Spleen (tissue), 11 donors: Measurements from ENCODE around the gene NOD2. TPM values are rescaled to one million over a fixed set of nuclear protein-coding genes. Genes with fewer than 3 reads are reported as not detected.

ENCODE experiments used
- DNase-seq: peaks from one replicate; pipeline ENCODE4 v3.0.0-alpha.2; 2020
- H3K27ac ChIP-seq, 8 donors: fragments of 200-600 bp; sonication (generic) in 7 of 8; 1 replicate in 4 of 8; 2 replicates in 4 of 8; pipeline versions ENCODE4 v1.5.0 to v1.8.0; 2016 to 2021; ENCODE audit warnings: inconsistent platforms in 4 of 8, mild to moderate bottlenecking in 4 of 8, moderate library complexity in 1 of 8
- H3K27me3 ChIP-seq, 7 donors: fragments of 200-600 bp; sonication (generic) in 6 of 7; replicated peaks in 1 of 7; 1 replicate in 4 of 7; 2 replicates in 3 of 7; pipeline versions ENCODE4 v1.5.0 to v1.8.0; 2016 to 2021; ENCODE audit warnings: inconsistent platforms in 3 of 7, mild to moderate bottlenecking in 1 of 7
- H3K36me3 ChIP-seq, 6 donors: fragments of 200-600 bp; sonication (generic) in 5 of 6; 1 replicate in 4 of 6; 2 replicates in 2 of 6; pipeline versions ENCODE4 v1.5.0 to v1.8.0; 2016 to 2021; ENCODE audit warnings: inconsistent platforms in 2 of 6
- H3K4me1 ChIP-seq, 6 donors: fragments of 200-600 bp; sonication (generic) in 5 of 6; 1 replicate in 3 of 6; 2 replicates in 3 of 6; pipeline versions ENCODE4 v1.5.0 to v1.8.0; 2016 to 2021; ENCODE audit warnings: inconsistent platforms in 3 of 6
- H3K4me3 ChIP-seq, 8 donors: fragments of 200-600 bp; sonication (generic) in 7 of 8; 1 replicate in 4 of 8; 2 replicates in 4 of 8; pipeline versions ENCODE4 v1.5.0 to v1.8.0; 2016 to 2021; ENCODE audit warnings: inconsistent platforms in 4 of 8, mild to moderate bottlenecking in 4 of 8, moderate library complexity in 2 of 8
- H3K9me3 ChIP-seq, 8 donors: fragments of 200-600 bp; sonication (generic) in 7 of 8; 1 replicate in 4 of 8; 2 replicates in 4 of 8; pipeline versions ENCODE4 v1.5.0 to v1.8.0; 2016 to 2021; ENCODE audit warnings: inconsistent platforms in 4 of 8
- CTCF ChIP-seq, 11 experiments: fragments of 200-600 bp in 7 of 11; fragments of 450-650 bp in 4 of 11; sonication (generic) in 4 of 11; IDR thresholded peaks in 8 of 11; conservative IDR thresholded peaks in 3 of 11; 1 replicate in 7 of 11; 2 replicates in 4 of 11; pipeline versions ENCODE4 v1.4.0 to v1.8.0; 2016 to 2021; ENCODE audit warnings: antibody characterized with exemption in 11 of 11, inconsistent platforms in 4 of 11, mild to moderate bottlenecking in 1 of 11
- POLR2A ChIP-seq, 3 donors: fragments of 450-650 bp; IDR thresholded peaks; one replicate each; pipeline ENCODE4 v1.5.1; 2017; ENCODE audit warnings: antibody characterized with exemption in 3 of 3, mild to moderate bottlenecking in 1 of 3
- POLR2AphosphoS5 ChIP-seq, 3 donors: sonication (generic); formaldehyde crosslinking; IDR thresholded peaks; one replicate each; pipeline ENCODE4 v1.5.1; 2017; ENCODE audit warnings: antibody characterized with exemption in 3 of 3
- WGBS, 5 donors: extraction: QIAGEN DNeasy Blood & Tissue Kit in 3 of 5; methylation state at CpG; one replicate each; pipeline versions ENCODE4 v1.1.5 to v1.1.7; 2013 to 2018; 5-methylcytosine and 5-hydroxymethylcytosine counted together
- intact Hi-C: fragments of 100-400 bp; cut with DNase I; formaldehyde crosslinking; loops from one replicate; pipeline ENCODE4 v1.15.0; 2023; ENCODE audit warnings: low total_unique reads
- polyA plus RNA-seq, 3 donors: library from polyadenylated mRNA; stranded (reverse); fragments of 200-250 nt; gene quantifications; one replicate each; pipeline ENCODE4 v1.2.1, GENCODE V29; 2013
- total RNA-seq, 7 donors: library from RNA; depleted of rRNA in 3 of 7; stranded (reverse); fragments of >200 nt in 3 of 7; fragmentation: NEBNext Ultra II Directional in 4 of 7; extraction: Animal tissue kit (Norgen Biotek cat#: 25700) in 4 of 7; gene quantifications; one replicate each; pipeline versions ENCODE4 v1.1.0 to v1.2.1, GENCODE V29; 2016 to 2021
- donor health status: healthy with polysubstance abuse.
- donor health status: DM: no; HTN: no; CAD: no; lungs with moderate emphysema.
- donor health status: DM: no; HTN: no; CAD: no.
- donor health status: Bipolar disorder and iron deficiency.
- donor health status: healthy.
- donor health status: DM: no; HTN: no; CAD: no.
- donor health status: DM: yes; HTN: yes; CAD: no.

Gene NOD2
- total and polyA plus RNA-seq, 10 donors: 0.41 to 23.2 (median 9.5) TPM

- Histone ChIP-seq H3K27ac (peak overlapping the region in 5 of 8 donors; percentile 6 to 79 (median 48)), H3K27me3 (no peaks in the 10 kb centered on the region), H3K9me3 (no peaks in the 10 kb centered on the region), H3K4me1 (peaks cover 13 to 100% (median 68%) of the 10 kb centered on the region in 6 donors), H3K4me3 (no peak overlapping the region), H3K36me3 (peaks cover 0 to 25% (median 0%) of the 10 kb centered on the region in 6 donors)
- no peak for DNase-seq
- 71 to 84% (median 75%) methylated on average over 14 to 25 of the region's 25 CpGs for WGBS, 5 donors
- TF ChIP-seq POLR2AphosphoS5 (IDR thresholded peaks at IDR 0.05) (peak; percentile 28 to 81 (median 63)), POLR2A (IDR thresholded peaks at IDR 0.05) (no peak)
- intact Hi-C loops: no loop called here
Measured at GRCh38 chr16:50711862-50712559, 18.6 kb downstream of the NOD2 start.

- H3K9me3 ChIP-seq: no peaks in the 10 kb centered on the region
- DNase-seq: no peak
- TF ChIP-seq POLR2AphosphoS5 (IDR thresholded peaks at IDR 0.05): no peak
- no peak for TF ChIP-seq CTCF (IDR thresholded peaks at IDR 0.05 in 8 of 11, conservative IDR thresholded peaks at IDR 0.05 in 3 of 11)
- TF ChIP-seq POLR2A (IDR thresholded peaks at IDR 0.05): no peak
- WGBS, 5 donors: 35 to 84% (median 59%) methylated on average over 3 of the region's 3 CpGs
- H3K36me3 ChIP-seq: peaks cover 0 to 30% (median 0%) of the 10 kb centered on the region in 6 donors
- peaks cover 13 to 100% (median 70%) of the 10 kb centered on the region in 6 donors for H3K4me1 ChIP-seq
- no peaks in the 10 kb centered on the region for H3K27me3 ChIP-seq
- peak overlapping the region in 4 of 8 donors; percentile 23 to 79 (median 58) for H3K27ac ChIP-seq
- intact Hi-C loops: no loop called here
- H3K4me3 ChIP-seq: no peak overlapping the region
Measured at GRCh38 chr16:50712560-50712898, 19.1 kb downstream of the NOD2 start.

GRCh38 chr16:50712956-50713355 lies 19.6 kb downstream of the NOD2 start:
- H3K9me3 ChIP-seq: no peaks in the 10 kb centered on the region
- intact Hi-C loops: no loop called here
- H3K4me1 ChIP-seq: peaks cover 13 to 100% (median 70%) of the 10 kb centered on the region in 6 donors
- TF ChIP-seq CTCF (IDR thresholded peaks at IDR 0.05 in 8 of 11, conservative IDR thresholded peaks at IDR 0.05 in 3 of 11) (no peak), POLR2AphosphoS5 (IDR thresholded peaks at IDR 0.05) (no peak), POLR2A (IDR thresholded peaks at IDR 0.05) (no peak)
- H3K27ac ChIP-seq: peak overlapping the region in 5 of 8 donors; percentile 23 to 79 (median 48)
- H3K4me3 ChIP-seq: no peak overlapping the region
- no peaks in the 10 kb centered on the region for H3K27me3 ChIP-seq
- peaks cover 0 to 32% (median 0%) of the 10 kb centered on the region in 6 donors for H3K36me3 ChIP-seq
- DNase-seq: no peak
- 38 to 65% (median 49%) methylated on average over 4 of the region's 4 CpGs for WGBS, 5 donors

GRCh38 chr16:50717091-50717490 lies 23.7 kb downstream of the NOD2 start:
- TF ChIP-seq POLR2AphosphoS5 (IDR thresholded peaks at IDR 0.05): no peak
- TF ChIP-seq CTCF (IDR thresholded peaks at IDR 0.05 in 8 of 11, conservative IDR thresholded peaks at IDR 0.05 in 3 of 11): no peak
- no peak for TF ChIP-seq POLR2A (IDR thresholded peaks at IDR 0.05)
- Histone ChIP-seq H3K36me3 (peaks cover 0 to 15% (median 0%) of the 10 kb centered on the region in 6 donors), H3K4me1 (peaks cover 4 to 99% (median 37%) of the 10 kb centered on the region in 6 donors), H3K9me3 (no peaks in the 10 kb centered on the region), H3K4me3 (no peak overlapping the region), H3K27ac (peak overlapping the region in 4 of 8 donors; percentile 6 to 42 (median 28)), H3K27me3 (no peaks in the 10 kb centered on the region)
- 40 to 62% (median 52%) methylated on average over 4 of the region's 4 CpGs for WGBS, 5 donors
- intact Hi-C loops: no loop called here
- no peak for DNase-seq
